Activated CD4-positive, CD25-positive, alpha-beta regulatory T cell treated with anti-CD3 and anti-CD28 coated beads, Interleukin-2, amount 50 U/mL, for 72 hours (primary cell): Measurements from ENCODE around the gene MAN1C1.
A peak's percentile ranks its signal among the peaks of the same experiment; 100 is the strongest.

Experiments used
- DNase-seq: peaks from one replicate; pipeline ENCODE4 v3.0.0; 2021

Gene MAN1C1

DNA sequence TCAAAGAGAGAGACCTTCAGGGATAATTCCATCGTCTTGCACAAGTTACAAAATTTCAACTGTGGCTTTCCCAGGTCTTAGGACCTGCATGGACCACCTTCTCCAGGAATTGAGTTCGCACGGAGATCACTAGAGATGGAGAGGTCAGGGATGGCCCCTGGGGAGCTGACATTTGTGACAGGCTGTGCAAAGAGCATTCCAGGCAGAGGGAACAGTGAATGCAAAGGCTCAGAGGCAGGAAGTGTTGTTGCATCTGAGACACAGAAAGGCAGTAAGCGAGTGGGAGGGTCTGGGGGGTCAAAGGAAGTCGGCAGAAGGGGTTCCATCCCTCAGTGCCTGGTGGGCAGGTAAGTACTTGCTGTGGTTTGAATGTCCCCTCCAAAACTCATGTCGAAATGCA, 173.9 kb downstream of the MAN1C1 start:
- DNase-seq, result no peak

DNA sequence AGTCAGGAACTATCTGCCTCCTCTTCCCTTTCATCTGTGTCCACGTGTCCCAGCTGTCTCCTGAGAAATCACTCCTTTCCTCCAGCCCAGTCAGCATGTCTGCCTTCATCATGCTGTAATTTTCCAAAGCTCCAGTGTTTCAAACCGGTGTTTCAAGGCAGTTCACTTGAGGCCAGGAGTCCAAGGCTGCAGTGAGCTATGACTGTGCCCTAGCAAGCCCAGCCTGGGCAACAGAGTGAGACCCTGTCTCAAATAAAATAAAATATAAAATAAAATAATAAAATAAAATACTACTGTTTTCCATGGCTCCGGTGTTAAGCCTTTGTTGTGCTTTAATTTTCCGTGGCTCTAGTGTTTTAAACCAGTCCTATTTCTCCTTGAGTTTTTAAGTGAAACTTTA, 175.5 kb downstream of the MAN1C1 start:
- no peak for DNase-seq

DNA sequence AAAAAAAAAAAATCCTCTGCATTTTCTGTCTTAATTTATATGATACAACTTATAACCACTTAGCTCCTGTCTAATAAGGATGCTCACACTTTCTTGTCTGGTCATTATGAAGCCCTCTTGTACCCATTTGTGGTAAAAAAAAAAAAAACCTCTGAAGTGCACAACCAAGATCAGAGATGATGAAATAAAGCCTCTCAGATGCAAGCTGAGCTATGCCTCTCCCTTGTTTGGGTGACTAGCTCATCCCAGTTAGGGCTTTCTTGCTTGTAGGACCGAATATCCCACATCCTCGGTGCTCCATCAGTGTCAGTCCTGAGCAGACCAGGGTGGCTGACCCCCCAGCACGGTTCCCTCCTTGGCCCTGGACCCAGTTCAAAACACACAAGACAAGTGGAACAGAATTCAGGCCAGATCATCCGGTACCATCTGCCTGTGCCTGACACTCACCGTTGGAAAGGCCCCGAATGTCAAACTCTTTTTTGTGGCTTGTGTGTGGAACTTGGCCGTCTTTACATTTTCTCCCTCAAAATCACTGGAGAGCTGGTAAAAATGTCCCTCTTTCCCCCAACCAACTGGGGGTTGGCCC, 177.1 kb downstream of the MAN1C1 start:
- no peak for DNase-seq

DNA sequence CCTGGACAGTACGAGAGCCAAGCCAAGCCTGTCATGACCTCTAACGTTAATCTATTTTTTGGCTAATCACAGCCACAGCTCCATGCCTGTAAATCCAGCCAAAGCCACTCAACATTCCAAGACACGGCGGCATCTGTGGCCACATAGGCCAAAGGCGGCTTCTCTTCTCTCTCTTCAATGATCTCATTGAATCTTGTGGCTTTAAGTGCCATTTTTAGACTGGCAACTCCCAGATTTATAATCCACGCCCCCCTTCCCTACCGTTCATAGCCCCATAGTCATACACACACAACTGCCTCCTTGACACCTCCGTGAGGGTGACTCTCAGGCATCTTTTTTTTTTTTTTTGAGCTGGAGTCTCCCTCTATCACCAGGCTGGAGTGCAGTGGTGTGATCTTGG, 177.7 kb downstream of the MAN1C1 start:
- no peak for DNase-seq

DNA sequence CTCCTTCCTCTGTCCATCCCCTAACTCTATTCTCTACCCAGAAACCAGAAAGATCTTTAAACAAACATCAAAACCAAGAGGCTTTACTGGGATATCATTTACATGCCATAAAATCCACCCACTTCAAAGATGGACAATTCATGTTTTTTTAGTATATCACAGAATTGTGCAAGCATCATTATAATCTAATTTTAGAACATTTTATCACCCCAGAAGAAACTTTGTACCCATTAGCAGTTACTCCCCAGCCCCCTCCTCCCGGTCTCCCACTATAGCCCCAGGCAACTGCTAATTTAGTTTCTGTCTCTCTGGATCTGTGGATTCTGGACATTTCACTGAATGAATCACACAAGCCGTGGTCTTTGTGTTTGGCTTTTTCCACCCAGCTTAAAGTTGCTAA, 178.6 kb downstream of the MAN1C1 start:
- no peak for DNase-seq

DNA sequence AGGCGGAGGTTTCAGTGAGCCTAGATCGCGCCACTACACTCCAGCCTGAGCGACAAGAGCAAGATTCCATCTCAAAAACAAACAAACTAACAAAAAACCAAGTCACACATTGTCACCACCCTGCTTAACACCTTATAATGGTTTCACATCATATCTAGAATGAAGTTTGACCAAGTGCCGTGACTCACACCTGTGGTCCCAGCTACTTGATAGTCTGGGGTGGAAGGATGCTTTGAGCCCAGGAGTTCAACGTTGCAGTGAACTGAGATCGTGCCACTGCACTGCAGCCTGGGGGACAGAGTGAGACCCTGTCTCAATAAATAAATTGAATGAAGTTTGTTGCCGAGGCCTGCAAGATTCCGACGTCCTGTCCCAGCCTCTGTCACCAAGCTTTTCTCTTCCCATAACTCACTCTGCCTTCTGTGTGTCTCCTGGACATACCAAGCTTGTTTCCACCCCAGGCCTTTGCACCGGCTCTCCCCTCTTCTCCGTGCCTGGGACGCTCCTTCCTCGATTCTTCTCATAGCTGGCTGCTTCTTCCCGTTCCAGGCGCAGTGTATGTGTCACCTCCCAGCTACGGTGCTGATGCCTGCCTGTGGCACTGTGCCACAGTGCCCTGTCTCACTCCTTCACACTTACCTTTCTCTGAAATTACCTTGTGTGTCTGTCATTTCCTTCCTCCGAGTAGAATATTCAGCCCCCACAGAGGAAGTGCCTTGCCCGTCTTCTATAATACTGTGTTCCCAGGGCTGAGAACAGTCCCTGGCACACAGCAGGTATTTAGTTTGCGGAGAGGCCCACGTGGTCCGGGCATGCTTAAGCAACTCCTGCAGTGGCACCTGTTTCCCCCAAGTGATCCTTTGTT, 179.6 kb downstream of the MAN1C1 start:
- no peak for DNase-seq

DNA sequence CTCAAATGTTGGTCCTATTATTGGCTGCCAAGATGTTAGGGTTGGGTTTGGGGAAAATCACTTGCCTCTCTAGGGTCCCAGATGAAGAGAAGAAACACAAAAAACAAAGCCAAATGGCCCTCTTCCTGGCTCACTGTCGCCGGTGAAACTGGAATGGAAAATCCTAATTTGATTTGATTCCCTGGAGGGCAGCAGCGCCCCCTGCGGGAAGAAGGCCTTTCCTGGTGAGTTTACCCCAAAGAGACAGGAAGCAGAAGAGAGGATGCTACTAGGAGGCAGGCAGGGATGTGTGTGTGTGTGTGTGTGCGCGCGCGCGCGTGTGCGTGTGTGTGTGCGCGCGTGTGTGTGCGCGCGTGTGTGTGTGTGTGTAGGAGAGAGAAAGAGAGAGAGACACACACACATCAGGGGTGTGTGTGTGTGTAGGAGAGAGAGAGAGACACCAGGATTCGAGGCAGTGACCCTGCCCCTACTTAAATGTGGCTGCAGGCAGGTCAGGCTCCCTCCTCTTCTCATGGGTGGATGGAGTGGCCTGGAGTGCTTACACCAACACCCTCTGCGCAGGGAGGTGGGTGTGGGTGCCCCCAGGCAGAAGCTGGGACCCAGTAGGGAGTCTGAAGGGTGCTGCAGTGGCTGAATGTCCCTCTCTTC, 180.3 kb downstream of the MAN1C1 start:
- DNase-seq, result peak; percentile 79

DNA sequence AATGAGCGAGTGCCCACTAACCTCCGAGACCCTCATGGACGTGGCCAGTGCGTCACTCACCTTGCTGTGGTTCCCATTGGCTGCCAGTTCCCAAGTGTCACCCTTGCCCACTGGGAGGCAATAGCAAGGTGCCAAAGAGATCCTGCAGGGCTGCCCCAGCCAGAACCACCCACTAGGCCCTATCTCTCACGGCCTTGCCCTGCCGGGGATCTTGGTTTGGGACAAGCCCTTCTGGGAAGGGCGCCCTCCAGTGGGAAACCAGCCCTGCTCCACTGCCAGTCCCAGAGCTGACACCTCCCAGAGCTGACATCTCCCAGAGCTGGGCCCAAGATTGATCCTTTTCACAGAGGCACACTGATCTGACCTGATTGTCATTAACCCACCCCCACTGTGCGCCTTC, 181.3 kb downstream of the MAN1C1 start:
- DNase-seq, result no peak

DNA sequence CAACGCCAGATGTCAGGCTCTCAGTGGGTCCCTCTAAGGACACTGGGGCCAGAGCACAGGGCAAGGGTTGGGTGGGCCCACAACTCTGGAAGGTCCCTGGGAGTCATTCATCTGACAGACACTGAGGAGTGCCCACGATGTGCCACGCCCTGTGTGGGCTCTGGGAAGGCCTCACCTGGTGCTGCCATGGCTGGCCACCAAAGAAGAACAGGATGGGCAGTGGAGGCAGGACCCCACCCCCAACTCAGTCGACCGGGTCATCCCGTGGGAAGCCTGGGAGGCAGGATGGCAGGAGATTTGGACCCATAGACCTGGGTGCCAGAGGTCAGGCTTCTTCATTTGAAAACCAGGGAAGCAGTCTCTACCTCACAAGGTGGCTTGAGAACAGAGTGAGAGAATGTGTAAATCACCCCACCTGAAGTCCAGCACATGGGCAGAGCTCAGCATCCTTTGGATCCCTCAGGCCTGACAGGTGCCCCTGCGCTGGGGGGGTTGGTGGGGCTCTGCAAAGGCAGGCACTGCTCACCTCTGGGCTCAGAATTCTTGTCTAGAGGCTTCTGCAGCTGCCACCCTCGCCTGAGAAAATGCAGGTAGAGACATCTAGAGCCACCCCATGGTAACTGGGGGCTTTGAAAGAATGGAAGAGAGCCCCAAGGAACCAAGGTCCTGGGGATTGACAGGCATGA, 182.2 kb downstream of the MAN1C1 start:
- no peak for DNase-seq

DNA sequence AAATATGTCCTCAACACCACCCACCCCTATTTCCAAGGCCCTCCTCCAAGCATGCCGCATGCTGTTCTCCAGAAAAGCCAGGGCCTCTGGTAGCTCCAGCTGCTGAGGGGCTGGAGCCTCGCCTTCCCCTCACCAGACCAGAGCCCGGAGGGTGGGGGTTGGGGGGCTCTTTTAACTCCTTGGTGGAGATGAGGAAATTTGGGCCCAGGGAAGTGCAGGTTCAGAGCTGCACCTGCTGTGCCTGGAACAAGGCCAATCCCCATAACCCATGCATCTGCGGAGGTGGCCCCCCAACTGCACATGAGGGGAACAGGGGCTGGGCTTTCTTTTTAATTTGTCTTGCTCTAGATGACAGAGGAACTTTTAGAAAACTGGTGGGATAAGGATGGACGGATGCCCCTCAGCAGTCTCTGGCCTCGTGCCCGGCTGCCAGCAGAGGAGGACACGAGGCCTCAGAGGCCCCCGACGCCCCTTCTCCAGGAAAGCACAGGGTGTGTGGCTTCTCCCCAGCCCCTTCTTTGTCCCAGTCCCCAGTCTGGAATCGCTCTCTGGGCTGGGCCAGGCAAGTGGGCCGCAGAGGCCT, 182.9 kb downstream of the MAN1C1 start:
- DNase-seq, result no peak

DNA sequence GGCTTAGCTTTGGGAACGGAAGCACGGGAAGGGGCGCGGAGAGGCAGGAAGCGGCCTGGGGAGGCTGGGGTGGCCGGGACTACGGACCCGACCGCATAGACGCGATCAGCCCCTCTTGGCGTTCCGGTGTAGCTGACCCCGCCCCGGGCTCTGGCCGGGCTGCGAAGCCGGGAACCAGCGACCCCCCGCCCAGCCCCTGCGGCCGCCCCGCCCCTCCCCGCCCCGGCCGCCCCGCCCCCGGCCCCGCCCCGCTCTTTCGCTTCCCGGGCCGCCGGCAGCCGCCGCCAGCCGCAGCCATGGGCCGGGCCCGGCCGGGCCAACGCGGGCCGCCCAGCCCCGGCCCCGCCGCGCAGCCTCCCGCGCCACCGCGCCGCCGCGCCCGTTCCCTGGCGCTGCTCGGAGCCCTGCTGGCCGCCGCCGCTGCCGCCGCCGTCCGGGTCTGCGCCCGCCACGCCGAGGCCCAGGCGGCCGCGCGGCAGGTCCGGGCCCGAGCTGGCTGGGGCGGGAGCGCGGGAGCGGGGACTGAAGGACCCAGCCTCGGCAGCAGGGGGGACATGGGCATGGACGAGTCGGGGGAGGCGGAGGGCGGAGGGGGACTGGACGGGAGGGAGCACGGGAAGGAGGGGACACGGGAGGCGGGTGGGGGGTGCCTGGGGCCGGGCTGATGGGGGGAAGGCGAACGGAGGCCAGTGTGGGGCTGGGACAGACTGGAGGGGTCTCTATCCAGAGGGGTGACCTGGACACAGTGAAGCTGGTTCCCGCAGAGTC, 183.5 kb downstream of the MAN1C1 start, which contains the start of gene SELENON:
Gene SELENON, plus strand, starts transcription at position 259 of the 768 bp plus-strand sequence. Its CDS starts 38 bp downstream, at position 297.
- no peak for DNase-seq

DNA sequence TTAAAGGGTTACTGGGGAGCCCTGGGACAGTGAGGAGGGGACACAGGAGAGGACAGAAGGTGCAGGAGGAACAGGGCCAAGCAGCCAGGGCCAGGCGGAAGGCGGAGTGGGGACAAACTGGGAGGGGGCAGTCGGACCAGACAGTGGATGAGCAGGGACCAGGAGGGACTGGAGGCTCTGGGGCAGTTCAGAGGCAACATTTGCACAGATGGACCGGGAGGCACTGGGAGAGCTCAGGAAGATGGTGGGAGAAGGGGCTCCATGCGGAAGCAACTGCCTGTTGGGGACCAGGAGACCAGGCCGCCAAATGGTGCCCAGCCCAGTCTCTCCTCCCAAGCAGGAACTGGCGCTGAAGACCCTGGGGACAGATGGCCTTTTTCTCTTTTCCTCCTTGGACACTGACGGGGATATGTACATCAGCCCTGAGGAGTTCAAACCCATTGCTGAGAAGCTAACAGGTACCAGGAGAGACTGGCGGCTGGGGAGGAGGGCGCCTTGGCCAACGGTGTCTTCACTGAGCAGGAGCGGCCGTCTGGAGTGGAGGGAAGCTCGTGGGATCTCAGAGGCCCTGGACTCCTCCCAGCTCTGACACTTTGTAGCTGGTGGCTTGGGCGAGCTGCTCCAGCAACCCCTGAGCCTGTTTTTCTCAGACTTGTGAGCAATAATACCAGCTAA, 184.2 kb downstream of the MAN1C1 start:
- DNase-seq, result no peak

DNA sequence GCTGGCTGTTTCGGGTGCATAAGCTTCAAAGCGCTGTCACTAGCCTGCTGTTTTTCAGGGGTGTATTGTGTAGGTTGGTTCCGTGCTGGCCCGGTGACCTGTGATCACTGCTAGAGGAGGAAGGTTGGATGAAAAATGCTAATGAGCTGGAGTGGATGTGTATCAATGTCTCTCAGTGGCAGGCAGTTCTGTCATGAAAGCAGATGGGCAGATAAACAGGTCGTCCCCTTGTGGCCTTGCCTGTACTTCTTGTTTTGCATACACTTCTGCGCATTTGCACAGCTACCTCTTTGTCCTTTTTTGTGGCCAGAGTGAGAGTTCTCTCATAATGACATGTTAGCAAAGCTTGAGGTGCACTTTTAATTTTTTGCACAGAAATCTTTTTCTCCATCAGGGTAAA, 186.3 kb downstream of the MAN1C1 start:
- DNase-seq, result no peak

DNA sequence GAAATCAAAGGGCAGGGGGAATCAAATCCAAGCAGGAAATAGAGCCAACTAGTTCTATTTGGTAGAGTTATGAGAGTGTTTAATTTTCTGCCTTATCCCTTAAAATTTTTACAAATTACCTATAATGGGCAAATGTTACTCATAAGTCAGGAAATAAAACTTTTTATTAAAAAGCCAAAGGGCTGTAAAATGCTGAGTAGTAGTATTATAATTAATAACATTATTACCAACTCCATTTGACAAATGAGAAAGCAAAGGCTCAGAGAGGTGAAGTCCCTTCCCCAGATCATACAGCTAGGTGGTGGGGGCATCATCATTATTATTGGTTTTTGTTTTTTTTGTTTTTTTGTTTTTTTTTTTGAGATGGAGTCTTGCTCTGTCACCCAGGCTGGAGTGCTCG, 186.8 kb downstream of the MAN1C1 start:
- DNase-seq, result no peak

DNA sequence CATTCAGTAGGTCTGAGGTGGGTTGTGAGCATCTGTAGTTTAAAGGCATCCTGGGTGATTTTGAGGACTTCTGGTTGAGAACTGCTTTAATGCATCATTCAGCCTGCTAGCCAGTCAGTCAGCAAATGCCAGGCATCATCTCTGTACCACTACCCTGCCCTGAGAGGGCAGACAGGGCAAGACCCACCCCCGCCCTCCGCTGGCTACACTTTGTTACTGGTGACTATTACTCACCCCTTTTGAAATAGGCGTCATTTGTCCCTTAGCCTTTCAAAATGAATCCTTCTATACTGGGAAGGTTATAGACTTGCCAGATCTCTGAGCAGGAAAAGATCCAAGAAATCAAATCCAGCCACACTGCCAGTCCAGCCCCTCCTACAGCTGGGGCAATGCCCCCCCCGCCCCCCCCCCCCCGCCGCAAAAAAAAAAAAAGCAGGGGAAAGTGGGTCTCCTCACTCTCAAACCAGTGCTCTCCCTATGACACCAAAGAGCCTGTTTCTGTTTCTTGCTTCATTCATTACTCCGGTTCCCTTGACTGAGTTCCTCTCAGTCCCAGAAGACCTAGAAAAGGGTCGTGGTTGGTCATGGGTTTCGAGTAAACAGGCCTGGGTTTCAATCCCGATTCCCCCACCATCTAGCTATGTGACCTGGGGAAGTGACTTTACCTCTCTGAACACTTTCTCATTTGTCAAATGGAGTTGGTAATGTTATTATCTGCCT, 187.8 kb downstream of the MAN1C1 start:
- DNase-seq, result no peak

DNA sequence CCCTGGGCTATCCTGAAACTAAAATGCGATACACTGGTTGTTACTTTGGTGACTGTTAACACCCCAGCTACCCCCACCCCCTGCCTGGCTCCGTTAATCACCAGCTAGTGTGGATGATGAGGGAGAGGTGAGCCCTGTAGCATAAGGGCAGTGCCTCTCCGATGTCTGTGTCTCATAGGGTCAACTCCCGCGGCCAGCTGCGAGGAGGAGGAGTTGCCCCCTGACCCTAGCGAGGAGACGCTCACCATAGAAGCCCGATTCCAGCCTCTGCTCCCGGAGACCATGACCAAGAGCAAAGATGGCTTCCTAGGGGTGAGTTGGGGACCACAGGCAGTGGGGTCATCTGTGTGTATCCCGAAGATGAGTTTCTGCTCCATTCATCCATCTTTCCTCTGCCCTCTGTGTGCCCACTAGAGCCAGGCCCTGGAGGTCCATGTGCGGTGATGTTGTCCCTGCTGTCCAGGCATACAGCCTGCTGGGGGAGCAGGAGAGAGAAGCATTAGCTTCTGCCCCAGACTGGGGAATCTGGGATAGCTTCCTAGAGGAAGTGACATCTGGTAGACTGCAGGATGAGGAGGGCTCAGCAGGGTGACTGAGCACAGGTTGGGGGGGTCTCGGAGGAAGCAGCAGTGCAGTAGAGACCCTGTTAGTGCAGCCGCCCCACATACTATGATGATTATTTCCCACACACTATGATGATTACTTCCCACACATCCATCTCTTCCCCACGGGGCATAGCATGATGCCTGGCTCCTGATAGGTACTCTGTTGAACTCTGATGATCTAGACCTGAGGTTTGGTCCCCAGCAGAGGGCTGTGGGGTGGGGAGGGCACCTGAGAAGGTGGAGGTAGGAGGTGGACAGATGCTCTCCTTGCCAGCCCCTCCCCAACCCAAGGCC, 188.6 kb downstream of the MAN1C1 start:
- DNase-seq, result no peak

DNA sequence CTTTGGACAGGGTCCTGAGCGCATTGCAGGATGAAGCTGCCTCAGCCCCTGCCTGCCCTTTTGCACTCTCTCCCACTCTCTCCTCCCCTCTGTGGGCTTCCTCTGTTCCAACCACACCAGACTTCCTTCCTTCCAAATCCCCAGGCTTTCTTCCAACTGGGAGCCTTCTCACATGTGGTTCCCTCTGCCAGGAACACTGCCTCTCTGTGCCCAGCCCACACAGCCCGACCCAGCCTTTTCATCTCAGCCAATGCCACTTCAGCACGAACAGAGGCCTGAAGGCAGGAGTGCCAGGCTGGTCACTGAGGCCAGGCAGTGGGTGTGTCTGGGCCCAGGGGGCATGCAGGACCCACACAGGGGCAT, 189.3 kb downstream of the MAN1C1 start:
- no peak for DNase-seq

DNA sequence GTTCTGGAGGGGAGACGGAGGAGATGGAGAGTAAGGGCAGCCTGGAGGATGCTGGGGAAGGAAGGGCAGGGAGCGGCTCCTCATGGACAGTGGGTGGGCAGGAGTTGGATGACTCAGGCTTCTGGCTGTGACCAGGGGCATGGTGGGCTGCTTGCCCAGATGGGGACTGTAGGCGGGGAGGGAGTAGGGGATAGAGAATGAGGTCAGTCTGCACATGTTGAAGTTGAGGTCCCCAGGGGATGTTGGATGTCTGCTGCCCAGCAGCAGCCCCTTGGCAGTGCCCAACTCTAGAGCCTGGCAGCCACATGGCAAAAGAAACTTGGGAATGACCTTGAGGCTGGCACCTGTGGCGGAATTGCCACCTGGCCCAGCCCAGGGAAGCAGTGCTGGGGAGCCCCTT, 189.8 kb downstream of the MAN1C1 start:
- DNase-seq, result no peak

DNA sequence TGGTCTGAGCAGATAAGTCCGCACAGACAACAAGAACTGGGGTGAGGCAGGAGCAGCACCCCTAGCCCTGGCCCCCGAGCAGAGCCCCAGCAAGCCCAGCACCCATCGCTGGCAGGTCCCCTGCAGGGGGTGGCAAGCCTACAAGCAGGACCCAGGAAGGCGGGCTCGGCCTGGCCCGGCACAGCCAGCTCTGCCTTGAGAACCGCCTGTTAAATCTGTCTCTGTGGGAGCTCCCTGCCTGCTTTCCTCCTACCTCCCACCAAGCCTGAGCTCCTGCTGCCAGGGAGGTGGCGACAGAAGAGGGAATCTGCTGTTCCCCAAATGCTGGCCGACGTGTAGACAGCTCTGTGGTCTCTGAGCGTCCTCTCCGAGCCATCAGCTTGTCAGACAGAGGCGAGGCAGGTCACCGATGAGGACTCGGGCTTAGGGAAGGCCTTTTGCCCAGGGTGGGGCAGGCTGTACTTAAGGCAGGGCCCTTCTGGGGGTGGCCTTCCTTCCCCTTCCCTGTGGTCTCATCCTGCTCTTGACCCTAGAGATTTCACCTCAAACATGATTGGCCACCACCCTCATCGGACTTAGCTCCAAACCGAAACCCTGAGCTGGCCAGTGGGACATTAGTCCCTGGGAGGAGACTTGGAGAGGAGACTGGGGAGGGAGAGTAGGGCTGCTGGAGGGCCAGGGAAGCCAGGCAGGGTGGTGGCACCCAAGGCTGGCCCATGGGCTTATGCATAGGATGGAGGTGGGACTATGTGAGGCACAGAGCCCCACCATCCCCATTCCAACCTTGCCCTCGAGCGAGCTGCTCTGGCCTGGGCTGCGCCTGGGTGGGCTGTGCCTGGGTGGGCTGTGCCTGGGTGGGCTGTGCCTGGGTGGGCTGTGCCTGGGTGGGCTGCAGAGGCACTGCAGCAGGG, 191.1 kb downstream of the MAN1C1 start:
- DNase-seq, result no peak
